Uterus (tissue), 2 donors: ENCODE measurements around the gene SEMA3D.

Experiments used
- POLR2A ChIP-seq, 2 donors: fragments of 450-650 bp; IDR thresholded peaks; one replicate each; pipeline ENCODE4 v1.6.1; 2016; ENCODE audit warnings: antibody characterized with exemption in 2 of 2, mild to moderate bottlenecking in 1 of 2, moderate library complexity in 1 of 2
- TF ChIP-seq, protein P1 (sequence below), 4 experiments: fragments of 200-600 bp in 2 of 4; fragments of 450-650 bp in 2 of 4; sonication (generic) in 2 of 4; IDR thresholded peaks; one replicate each; pipeline ENCODE4 v1.5.1; 2016 to 2019; ENCODE audit warnings: antibody characterized with exemption in 4 of 4, mild to moderate bottlenecking in 2 of 4, moderate library complexity in 1 of 4

DNA sequence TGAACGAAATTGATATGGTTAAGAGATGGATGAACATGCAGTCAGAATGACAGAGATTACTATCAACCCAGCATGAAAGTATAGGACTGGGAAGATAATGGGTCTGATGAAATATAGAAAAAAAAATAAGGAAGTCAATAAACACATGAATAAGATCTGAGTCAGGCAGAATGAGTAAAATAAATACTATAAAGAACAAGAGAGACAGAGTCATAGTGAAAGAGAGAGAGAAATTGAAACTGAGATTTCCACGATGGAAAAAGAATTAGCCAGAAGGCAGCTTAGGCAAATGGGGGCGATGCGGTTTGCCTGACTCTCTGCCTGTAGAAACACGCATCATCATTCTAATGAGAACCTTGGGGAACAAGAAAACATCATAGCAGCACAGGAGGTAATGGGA, 26.6 kb downstream of the SEMA3D start:
- TF ChIP-seq, protein P1, sequence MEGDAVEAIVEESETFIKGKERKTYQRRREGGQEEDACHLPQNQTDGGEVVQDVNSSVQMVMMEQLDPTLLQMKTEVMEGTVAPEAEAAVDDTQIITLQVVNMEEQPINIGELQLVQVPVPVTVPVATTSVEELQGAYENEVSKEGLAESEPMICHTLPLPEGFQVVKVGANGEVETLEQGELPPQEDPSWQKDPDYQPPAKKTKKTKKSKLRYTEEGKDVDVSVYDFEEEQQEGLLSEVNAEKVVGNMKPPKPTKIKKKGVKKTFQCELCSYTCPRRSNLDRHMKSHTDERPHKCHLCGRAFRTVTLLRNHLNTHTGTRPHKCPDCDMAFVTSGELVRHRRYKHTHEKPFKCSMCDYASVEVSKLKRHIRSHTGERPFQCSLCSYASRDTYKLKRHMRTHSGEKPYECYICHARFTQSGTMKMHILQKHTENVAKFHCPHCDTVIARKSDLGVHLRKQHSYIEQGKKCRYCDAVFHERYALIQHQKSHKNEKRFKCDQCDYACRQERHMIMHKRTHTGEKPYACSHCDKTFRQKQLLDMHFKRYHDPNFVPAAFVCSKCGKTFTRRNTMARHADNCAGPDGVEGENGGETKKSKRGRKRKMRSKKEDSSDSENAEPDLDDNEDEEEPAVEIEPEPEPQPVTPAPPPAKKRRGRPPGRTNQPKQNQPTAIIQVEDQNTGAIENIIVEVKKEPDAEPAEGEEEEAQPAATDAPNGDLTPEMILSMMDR (IDR thresholded peaks at IDR 0.05), result no peak
- no peak for TF ChIP-seq POLR2A (IDR thresholded peaks at IDR 0.05)
